GM21576 (cell line): ENCODE measurements around the gene CYGB.
A peak's percentile ranks its signal among the peaks of the same experiment; 100 is the strongest.
"Not testable (repeated sequence)": the region's sequence is repeated elsewhere in the genome, so short reads cannot be mapped to it uniquely, and the experiment has no call there.

Experiments
- ATAC-seq: cut with Tn5 transposase; IDR thresholded peaks from one replicate; pipeline ENCODE4 v1.9.1; 2021; ENCODE audit warnings: mild to moderate bottlenecking, moderate library complexity; ENCODE audit not compliant: unreplicated experiment

The CYGB gene

DNA sequence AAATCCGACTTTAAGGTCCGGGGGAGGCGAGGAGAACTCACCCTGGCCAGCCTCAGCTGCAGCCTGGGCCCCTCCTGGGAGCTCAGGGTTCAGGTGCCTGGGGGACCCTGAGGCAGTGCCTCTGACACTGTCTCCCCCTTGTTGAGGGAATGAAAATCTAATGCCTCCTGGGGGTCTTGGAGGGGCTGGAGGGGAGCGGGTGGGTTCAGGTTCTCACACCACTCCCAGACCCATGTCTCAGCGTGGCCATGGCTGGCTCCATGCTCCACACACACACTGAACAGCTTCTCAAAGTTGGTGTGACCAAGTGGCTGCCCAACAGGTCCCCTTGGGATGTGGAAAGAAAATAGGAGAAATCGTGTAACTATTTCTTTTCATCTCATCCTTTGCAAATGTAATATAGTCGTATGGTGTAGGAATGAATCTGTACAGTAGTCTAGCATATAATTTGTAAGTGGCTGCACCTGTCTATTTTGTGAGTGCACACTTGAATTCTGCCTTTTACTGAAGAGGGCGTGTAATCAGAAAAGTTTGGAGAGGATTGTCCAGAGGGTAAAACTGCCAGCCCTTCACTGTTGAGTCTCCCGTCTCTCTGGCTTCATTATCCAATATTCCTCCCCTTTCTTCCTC, 1.5 kb upstream of the CYGB start:
- no peak for ATAC-seq

DNA sequence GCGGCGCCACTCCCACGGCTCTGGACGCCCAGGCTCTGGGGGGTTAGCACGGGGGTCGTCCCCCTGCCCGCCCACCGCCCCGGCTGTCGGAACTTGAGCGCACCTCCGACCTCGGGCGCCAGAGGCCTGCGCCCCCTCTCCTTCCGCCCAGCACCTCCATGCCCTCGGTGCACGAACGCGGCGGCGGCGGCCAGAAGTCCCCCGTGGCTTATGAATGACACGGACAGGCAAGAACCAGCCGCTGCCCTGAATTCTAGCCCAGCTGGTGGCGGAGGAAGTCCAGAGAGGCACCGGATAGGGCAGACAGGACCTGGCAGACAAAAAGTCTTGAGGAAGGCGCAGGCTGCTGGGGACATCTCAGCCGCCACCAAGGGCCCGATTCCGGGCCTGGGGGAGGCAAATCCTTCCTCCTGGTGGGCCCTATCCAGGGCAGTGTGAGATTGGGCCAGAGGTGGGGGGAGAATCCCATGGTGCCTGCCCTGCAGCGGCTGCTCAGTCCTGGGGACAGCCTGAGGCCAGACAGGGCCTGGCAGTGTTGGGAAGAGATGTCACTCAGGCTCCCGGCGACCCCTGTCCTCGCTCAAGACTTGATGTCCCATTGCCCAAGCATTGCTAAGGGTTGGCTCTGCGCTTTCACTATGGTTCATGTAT, 897 bp upstream of the CYGB start:
- ATAC-seq, result no peak

DNA sequence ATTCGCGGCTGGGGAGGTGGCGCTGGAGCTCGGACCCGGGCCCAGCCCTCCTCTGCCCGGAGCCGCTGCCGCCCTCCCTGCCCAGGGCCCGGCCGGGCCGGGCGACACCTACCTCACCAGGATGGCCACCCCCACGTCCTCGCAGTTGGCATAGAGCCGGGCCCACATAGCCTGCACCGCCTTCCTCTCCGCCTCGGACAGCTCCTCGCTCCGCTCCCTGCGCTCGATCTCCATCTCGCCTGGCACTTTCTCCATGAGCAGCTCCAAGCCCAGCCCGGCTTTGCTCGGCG, 276 bp downstream of the CYGB start:
- ATAC-seq, result no peak

DNA sequence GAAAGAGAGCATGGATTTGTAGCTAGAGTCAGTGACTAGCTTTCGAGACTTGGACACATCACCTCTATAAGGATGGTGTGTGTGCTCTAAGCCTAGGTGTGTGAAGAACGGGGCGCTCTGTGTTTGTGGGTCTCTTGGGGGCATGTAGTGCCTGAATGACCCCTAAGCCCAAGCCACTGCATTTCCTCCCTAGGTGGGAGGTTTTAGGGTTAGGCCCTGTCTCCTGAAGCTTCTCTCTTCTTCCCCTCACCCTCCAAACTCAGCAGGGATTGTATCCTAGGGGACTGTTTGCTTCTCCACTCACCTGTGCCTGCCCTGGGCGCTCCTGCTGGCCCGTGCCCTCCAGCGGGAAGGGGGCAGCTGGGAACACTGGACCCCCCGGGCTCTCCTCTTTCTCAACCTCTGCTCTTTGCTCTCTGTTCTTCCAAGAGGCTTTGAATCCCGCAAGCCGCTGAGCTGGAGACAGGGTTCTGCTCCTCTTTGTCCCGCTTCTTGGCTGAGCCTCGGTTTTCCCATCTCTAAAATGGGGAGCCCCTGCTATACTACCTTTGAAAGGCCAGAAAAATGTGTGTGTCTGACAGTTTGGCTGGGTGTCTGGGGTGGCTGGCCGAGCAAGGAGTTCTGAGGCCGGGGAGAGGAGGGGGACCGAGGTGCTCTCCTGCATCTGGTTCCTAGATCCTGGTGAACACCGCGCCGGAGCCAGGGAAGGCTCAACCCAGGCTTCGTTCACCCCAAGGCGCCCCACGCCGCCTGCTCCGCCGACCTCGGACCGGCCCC, 810 bp downstream of the CYGB start:
- ATAC-seq, result no peak

DNA sequence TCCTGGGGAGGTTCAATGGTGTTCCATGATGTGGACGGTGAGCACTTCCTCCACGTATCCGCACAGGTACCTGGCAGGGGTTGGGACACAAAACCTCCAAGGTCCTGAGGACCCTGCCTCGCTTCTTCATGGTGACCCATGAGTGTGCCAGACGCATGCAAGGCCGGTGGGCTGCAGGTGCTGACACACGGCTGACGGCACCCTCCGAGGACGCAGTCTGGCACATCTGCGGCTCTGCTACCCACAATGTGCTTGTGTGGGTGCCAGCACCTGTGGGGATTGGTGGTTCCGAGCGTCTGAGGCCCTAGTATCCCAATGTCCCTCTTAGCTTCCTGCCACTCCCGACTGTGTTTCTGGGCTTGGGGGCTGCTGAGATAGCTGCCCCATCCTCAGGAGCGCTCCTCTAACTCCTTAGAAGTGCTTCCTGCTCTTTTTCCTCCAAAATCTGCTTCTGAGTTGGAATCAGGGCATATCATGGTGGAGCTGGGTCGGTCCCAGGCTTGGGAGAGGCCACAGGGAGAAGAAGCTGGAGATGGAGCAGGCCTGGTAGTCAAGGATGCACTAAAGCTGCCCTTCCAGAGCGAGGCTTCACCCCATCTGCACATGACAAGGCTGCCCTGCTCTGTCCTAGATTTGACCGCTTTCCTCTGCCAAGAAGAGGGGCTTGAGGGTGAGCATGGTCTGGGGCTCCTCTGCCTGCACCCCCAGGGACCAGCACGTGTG, 1.6 kb downstream of the CYGB start:
- ATAC-seq, result no peak

DNA sequence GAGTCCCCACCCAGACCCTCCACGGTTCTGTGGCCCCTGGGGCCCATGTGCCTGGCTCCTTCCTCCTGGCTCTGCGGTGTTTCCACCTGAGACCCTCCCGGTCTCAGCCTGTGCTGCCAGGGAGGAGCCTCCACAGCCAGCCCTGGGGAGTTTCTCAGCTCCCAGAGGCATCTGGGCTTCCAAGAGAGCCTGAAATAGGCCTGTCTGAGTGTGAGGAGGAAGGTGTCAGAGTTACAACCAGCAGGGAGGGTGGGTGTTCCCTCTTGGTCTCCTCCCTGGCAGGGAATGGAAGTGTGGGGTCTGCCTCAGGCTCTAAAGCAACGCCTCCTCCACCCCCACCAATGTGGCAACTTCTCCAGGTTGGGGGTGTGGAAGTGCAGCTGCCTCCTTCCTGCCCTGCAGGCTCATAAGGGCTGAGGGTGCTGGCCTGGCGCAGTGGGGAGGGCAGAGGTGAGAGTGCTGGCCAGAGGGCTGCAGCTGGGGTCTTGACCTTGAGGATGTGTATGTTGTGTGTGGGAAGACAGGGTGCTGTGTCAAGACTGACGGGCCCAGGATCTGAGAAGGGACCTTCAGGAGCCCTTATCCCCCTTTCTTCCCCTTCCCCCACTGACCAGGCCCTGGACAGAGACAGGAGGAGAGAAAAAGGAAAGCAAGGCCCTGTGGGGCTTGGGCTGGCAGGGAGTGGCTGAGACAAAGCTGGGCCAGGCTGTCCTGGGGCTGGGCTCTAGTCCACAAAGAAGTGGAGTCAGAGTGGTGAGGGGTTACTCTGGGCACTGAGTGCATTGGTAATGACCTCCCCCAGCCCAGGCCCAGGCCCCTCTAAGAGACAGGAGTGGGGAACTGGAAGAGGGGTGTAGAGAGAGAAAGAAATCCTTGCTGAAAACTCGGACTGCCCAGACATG, 2.4 kb downstream of the CYGB start:
- no peak for ATAC-seq

DNA sequence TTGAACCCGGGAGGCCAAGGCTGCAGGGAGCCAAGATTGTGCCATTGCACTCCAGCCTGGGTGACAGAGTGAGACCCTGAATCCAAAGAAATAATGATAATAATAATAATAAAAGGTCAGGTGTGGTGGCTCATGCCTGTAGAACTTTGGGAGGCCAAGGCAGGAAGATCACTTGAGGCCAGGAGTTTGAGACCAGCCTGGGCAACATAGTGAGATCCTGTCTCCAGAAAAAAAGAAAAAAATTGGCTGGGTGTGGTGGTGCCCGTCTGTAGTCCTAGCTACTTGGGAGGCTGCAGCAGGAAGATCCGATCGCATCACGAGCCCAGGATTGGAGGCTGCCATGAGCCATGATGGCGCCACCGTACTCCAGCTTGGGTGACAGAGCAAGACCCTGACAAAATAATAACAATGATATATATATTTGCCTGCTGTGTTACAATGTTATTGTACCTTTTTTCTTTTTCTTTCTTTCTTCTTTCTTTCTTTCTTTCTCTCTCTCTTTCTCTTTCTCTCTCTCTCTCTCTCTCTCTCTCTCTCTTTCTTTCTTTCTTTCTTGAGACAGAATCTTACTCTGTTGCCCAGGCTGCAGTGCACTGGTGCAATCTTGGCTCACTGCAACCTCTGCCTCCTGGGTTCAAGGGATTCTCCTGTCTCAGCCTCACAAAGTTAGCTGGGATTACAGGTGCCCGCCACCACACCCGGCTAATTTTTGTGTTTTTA, 3.7 kb downstream of the CYGB start:
- not testable (repeated sequence) for ATAC-seq

DNA sequence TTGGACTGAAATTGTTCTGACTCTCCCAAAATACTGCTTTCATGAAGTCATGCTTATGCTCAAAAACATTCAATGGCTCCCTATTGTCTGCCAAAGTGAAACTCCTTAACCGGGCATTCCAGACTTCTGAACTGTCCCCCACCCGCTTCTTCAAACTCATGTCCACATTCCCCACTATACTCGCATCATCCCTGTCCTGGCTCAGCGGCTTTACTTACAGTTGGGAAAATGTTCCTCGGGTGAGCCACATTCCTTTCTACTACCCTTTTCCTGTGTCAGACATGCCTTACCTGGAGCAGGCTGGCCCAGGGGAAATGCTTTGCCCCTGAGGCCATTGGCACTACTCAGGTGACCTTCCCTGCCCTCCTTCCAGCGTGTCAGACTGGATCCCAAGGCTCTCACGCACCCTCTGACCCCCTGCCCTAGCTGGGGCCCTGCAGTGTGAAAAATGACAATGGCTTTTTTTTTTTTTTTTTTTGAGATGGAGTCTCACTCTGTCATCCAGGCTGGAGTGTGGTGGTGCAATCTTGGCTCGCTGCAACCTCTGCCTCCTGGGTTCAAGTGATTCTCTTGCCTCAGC, 5.3 kb downstream of the CYGB start:
- ATAC-seq, result no peak

DNA sequence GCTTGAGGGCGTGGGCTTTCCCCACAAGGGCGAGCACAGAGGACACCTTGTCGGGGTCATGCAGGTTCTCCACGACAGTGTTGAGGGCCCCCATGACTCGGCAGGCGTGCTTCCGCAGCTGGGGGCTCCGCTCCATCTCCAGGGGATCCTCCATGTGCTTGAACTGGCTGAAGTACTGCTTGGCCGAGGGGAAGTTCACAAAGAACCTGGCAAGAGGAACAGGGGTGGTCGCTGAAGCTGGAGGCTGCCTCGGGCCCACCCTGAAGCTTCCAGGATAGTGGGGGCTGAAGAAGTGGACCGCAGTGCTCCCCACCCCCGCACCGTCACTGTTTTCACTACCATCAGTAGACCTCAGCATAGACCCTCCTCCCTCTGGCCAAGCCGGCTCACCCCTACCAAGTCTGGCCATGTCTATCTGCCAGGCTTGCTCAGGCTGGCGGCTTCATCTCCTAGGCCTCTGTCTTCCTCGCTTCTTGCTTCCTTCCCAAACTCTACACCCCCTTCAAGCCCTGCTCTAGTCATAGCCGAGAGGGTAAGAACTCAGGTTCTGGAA, 5.9 kb downstream of the CYGB start:
- no peak for ATAC-seq

DNA sequence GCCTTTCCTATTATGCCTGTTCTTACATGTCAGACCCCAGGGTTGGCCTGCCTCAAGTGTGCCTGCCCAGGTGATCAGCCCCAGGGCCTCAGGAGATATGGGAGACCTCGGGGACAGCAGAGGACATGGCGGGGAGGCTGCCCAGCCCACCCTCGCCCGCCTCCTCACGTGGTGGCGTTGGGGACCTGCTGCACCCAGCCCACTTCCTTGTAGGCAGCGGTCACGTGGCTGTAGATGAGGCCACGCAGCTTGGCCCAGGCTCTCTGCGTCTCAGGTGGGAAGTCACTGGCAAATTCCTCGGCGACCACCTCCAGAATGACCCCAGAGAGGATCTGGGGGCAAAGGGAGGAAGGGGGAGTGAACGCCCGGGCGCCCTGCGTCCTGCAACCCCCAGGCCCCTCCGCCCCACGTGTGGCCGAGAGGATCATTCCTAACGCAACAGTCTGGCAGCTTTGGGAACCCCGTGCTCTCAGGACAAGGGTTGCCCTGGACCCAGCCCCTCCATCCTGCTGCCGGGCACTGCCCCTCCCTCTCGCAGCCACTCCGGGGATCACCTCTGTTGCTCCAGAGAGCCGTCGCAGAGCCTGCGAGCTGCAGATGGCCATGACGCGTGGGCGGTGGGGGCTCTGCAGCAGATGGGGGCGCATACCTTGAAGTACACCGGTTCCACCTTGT, 6.6 kb downstream of the CYGB start:
- no peak for ATAC-seq

DNA sequence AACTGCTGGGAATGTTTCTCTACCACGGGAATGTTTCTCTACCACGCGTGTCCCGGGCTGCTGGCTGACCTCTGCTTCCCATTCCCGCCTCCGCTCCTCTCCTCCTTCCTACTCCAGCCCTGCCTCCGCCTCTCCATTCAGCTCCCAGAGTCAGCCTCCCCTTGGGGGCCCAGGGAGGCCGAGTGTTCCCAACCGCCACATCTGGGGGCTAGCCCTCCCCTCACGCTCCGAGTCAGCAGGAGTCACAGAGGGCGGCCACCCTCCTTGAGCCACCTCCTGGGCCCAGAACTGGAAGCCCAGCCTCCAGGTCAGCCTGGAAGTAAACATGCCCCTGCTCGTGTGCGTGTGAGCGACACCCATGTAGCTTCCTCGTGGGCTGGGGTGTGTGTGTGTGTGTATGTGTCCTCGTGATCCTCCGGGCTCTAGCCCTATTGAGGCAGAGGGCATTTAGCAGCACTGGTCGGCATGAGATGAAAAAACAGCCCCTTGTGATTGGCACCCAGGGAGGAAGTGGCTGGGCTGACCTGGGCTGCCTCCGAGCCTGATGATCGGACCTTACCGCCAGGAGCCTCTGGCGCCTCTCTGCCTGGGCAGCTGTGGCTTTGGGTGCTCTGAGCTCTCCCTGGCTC, 7.3 kb downstream of the CYGB start:
- no peak for ATAC-seq

DNA sequence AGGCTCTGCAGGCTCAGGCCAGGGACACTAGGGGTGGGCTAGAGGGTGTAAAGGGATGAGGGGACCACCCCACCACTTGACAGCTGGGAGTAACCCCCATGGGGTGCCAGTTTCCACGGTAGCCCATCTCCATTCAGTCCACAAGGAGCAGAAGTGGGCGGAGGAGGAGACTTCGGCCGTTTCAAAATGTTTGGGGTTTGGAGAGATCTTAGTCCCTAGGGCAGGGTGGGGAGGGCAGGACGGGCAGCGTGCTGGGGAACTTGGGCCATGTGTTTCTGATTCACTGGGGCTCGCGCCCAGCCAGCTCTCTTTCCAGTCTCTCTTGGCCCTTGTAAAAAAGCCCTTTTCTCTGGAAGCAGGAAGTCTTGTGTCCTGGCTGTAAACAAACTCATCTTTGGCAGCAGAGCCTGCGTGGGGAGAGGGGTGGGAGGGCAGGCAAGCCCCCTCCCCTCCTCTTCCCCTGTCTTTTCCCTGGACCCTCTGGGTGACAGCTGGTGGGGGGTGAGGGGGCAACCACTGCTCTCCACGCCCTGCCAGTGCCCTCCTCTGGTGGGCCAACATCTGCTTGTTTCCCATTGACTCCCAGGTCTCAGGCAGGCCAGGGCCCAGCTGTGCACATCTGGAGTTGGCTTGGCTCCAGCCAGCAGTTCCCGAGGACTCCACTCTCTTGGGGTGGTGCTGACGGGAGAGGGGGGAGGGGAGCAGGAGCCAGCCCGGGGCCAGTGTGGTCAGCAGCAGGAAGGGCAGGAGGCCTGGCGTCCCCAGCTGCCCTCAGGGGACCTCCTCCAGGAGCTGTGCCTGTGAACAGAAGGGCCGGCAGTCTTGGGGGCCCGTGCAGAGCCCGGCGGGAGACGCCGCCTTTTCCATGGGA, 8.1 kb downstream of the CYGB start:
- no peak for ATAC-seq

DNA sequence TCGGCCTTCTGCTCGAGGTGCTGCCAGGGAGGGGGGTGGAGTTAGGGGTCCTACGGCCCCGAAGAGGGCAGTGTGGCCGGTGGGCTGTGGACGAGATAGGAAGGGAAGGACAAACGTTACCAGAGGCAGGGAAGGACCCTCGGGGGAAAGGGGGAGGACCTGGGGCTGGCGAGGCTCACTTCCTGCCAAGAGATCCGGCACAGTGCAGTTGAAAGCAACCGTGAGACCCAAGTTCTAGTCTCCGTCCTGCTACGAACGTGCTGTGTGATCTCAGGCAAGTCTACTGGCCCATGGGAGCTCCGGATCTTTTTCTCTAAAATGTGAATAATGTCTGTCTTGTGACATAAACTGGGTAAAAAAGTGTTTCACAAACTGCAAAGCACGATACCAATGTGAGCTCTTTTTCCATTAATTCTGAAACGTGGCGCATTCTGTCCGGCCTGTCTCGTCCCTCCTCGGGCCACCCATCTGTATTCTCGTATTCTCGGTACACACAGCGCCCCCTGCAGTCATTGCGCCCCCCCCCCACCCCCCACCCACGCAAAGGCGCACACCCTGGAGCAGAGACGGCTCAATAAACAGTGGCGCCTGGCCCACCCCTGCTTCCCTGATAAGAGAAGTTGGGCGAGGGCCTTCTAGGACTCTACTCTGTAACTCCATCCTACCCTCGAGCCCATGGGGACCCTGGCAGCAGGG, 8.8 kb downstream of the CYGB start:
- ATAC-seq, result no peak

DNA sequence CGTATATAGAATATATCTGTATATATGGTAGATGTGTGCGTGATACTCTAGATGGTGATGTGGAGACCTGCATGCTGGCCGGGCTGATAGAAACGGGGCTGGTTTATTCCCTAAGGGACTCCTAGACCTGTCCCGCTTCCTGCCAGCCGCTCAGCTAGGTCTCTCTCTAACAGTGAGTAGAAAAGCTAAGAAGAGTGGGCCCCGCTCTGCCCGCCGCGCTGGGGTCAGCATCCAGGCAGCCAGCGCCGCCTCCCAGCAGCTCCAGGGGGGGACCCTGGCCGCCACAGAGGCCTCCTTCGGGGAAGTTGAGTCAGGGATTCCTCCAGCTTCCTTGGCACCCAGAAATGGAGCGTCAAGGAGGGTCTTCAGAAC, 9.4 kb downstream of the CYGB start:
- ATAC-seq, result peak; percentile 40

DNA sequence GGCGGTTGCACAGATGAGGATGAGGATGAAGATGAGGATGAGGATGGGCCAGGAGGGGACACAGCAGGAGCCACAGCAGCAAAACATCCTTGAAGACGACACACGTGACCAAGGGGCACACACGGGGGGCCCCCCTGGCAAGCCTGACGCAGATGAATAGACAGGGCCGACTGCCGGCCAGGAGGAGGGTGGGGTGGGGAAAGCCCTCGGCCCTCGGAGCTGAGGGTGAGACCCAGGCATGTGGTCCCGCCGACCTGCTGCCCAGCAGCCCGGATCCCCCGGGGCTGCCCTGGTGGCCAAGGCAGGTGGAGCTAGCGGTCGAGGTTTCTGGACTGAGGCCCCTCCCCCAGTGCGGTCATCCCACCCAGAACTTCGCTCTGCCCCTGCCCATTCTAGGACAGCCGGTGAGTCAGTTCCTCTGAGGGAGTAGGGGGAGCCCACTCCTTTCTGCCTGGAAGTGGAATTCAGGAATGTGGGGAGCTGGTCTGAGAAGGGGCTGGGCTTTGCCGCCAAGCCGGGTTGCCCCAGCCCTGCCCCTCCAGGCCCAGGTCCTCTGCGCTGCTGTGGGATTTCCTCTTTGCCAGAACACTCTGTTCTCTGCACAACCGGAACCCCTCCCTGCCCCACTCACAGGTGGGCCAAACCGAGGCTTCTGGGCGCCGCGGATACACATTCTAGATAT, 9.9 kb downstream of the CYGB start:
- ATAC-seq, result peak; percentile 53

DNA sequence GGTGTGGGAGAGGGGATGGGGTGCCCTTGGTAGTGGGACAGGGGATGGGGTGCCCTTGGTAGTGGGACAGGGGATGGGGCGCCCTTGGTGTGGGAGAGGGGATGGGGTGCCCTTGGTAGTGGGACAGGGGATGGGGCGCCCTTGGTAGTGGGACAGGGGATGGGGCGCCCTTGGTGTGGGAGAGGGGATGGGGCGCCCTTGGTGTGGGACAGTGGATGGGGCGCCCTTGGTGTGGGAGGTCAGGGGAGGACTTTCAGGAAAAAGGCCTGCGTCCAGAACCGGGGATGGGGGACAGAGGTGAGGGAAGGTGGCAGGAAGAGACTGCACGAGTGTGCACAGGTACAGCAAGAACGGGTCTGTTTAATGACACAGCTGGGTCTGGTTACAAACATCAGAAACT, 10.5 kb downstream of the CYGB start:
- ATAC-seq, result not testable (repeated sequence)

DNA sequence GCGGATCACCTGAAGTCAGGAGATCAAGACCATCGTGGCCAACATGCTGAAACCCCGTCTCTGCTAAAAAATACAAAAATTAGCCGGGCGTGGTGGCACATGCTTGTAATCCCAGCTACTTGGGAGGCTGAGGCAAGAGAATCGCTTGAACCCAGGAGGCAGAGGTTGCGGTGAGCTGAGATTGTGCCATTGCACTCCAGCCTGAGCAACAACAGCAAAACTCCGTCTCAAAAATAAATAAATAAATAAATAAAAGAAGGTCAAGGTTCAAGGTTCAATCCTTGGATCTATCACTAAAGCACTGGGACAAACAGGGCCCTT, 12.0 kb downstream of the CYGB start:
- ATAC-seq, result not testable (repeated sequence)
